Measurements from ENCODE around the gene NCR3LG1. TPM values are rescaled to one million over a fixed set of nuclear protein-coding genes. Genes with fewer than 3 reads are reported as not detected.

The NCR3LG1 gene
- total and polyA plus RNA-seq, 2 of the 4 experiments (the other 2 are of a cell fraction) = 1.7 to 4.1 TPM

- TF ChIP-seq MAZ (IDR thresholded peaks at IDR 0.05; ENCODE audit: borderline replicate concordance, low read depth, low read length) (no peak), CTCF (conservative IDR thresholded peaks at IDR 0.05; ENCODE audit: low read depth, low read length) (no peak), CEBPB (IDR thresholded peaks at IDR 0.05; ENCODE audit: low read depth, low read length) (no peak), FOS (IDR thresholded peaks at IDR 0.05; ENCODE audit: low read depth, low read length) (no peak), RFX5 (IDR thresholded peaks at IDR 0.05; ENCODE audit: low read depth, low read length) (no peak), SMC3 (IDR thresholded peaks at IDR 0.05; ENCODE audit: low read depth, low read length) (no peak), USF2 (IDR thresholded peaks at IDR 0.05; ENCODE audit: low read depth, low read length) (no peak), RAD21 (IDR thresholded peaks at IDR 0.05; ENCODE audit: low read length) (no peak), NFE2L2 (IDR thresholded peaks at IDR 0.05; ENCODE audit: low read depth, low read length) (no peak), POLR2A (IDR thresholded peaks at IDR 0.05; ENCODE audit: low read depth, low read length) (no peak), CHD1 (IDR thresholded peaks at IDR 0.05; ENCODE audit: low read depth, low read length) (no peak), MAFK (IDR thresholded peaks at IDR 0.05; ENCODE audit: low read depth, low read length) (no peak), RCOR1 (IDR thresholded peaks at IDR 0.05; ENCODE audit: insufficient replicate concordance, low read length) (no peak), ELK1 (IDR thresholded peaks at IDR 0.05; ENCODE audit: borderline replicate concordance, low read depth, low read length) (no peak), MXI1 (IDR thresholded peaks at IDR 0.05; ENCODE audit: borderline replicate concordance, low read depth, low read length) (no peak), BHLHE40 (IDR thresholded peaks at IDR 0.05; ENCODE audit: low read depth, low read length) (no peak)
- Histone ChIP-seq H2BK20ac (ENCODE audit: low read depth, low read length) (no peak overlapping the region), H3K14ac (replicated peaks; ENCODE audit: low read depth, low read length) (no peak overlapping the region), H3K9me1 (ENCODE audit: insufficient read depth, low read length) (peaks cover 8% of the 10 kb centered on the region), H3K9ac (ENCODE audit: low read depth, low read length) (no peak overlapping the region), H2BK120ac (ENCODE audit: low read depth, low read length) (no peak overlapping the region), H3K4me2 (ENCODE audit: low read depth, low read length) (no peak overlapping the region), H3K9me3 (ENCODE audit: control insufficient read depth, insufficient read depth, low read length) (peaks cover 22% of the 10 kb centered on the region), H3K79me1 (ENCODE audit: low read depth in 1 of 2, low read length in 2 of 2) (no peaks in the 10 kb centered on the region), H3K56ac (ENCODE audit: extremely low read depth, insufficient read depth, low read length) (no peak overlapping the region), H3K27me3 (ENCODE audit: control insufficient read depth, insufficient read depth, low read length) (no peaks in the 10 kb centered on the region), H4K8ac (ENCODE audit: low read depth in 2 of 2, low read length in 2 of 2) (no peak overlapping the region), H4K91ac (ENCODE audit: insufficient read depth, low read depth, low read length) (no peak overlapping the region), H3K18ac (ENCODE audit: low read depth, low read length) (no peak overlapping the region), H2AK9ac (replicated peaks; ENCODE audit: low read depth, low read length, poor library complexity) (no peak overlapping the region), H3K4ac (ENCODE audit: low read depth, low read length) (no peak overlapping the region), H2AK5ac (ENCODE audit: low read depth, low read length) (no peak overlapping the region), H2AFZ (replicated peaks; ENCODE audit: low read length, poor library complexity) (no peak overlapping the region), H3K4me1 (ENCODE audit: control insufficient read depth, insufficient read depth, low read length) (peaks cover 7% of the 10 kb centered on the region), H3K4me3 (ENCODE audit: insufficient read depth, low read depth, low read length) (no peak overlapping the region), H2BK15ac (ENCODE audit: low read depth, low read length) (no peak overlapping the region), H3K36me3 (ENCODE audit: control insufficient read depth, insufficient read depth, low read length) (peaks cover 19% of the 10 kb centered on the region), H4K5ac (ENCODE audit: low read depth, low read length) (no peak overlapping the region), H2BK5ac (ENCODE audit: low read depth, low read length, poor library complexity, severe bottlenecking) (no peak overlapping the region), H3K27ac (ENCODE audit: insufficient read depth, low read length) (no peak overlapping the region), H4K20me1 (ENCODE audit: insufficient read depth, low read length) (no peaks in the 10 kb centered on the region), H3K23ac (ENCODE audit: low read depth, low read length) (no peak overlapping the region)
- no CpG with 5 or more reads among the region's 3 CpGs for WGBS, 2 experiments (ENCODE audit: extremely low coverage in 2 of 2, insufficient read length in 1 of 2)
- no peak for DNase-seq
- ChIA-PET CTCF (no interaction called here), POLR2A (ENCODE audit: unreplicated experiment) (no interaction called here)
- in situ Hi-C loops (cut with MboI; ENCODE audit: low sequenced_read_pairs) (no loop called here), dilution Hi-C loops (cut with HindIII; ENCODE audit: low sequenced_read_pairs, unreplicated experiment) (no loop called here), intact Hi-C loops (cut with micrococcal nuclease) (no loop called here)
- no TSS peak for BruUV-seq (replicated peaks)
- ATAC-seq (ENCODE audit: low read depth) = no peak
These were observed 24.9 kb downstream of the NCR3LG1 start for GRCh38 chr11:17376493-17376892.
